Panc1 (cell line): Measurements from ENCODE around the gene CHN1. TPM values are rescaled to one million over a fixed set of nuclear protein-coding genes. Genes with fewer than 3 reads are reported as not detected.

Source experiments
- ATAC-seq: fragments of 200-7000 bp; cut with Tn5 transposase; 2 replicates; pipeline ENCODE4 v1.9.1; 2020; ENCODE audit warnings: mild to moderate bottlenecking, moderate library complexity
- BruUV-seq: library from RNA; stranded (reverse); fragments of 400-500 nt; replicated peaks from 2 replicates; lab custom pipeline; 2021; lab: Mats Ljungman, UMichigan
- CTCF ChIA-PET: fragments of 300-600 bp; sonication (Branson Sonifier 250); formaldehyde crosslinking; loops from one replicate; lab custom pipeline; 2022; ENCODE audit warnings: antibody characterized with exemption; lab: Charles Lee
- POLR2A ChIA-PET: fragments of 300-600 bp; sonication (Branson Sonifier 250); formaldehyde crosslinking; loops from one replicate; lab custom pipeline; 2022; ENCODE audit warnings: antibody characterized with exemption; lab: Charles Lee
- DNase-seq: peaks from one replicate; pipeline ENCODE4 v3.0.0-alpha.2; 2010; ENCODE audit warnings: low read depth, low spot score
- H3K27ac ChIP-seq: 2 replicates; pipeline ENCODE4 v1.5.1; 2011; ENCODE audit warnings: mild to moderate bottlenecking, low read length, inconsistent platforms
- H3K27me3 ChIP-seq: fragments of 200-500 bp; sonication (Bioruptor generic); 2 replicates; pipeline ENCODE4 v1.6.0; 2014; ENCODE audit warnings: low read length, inconsistent platforms; ENCODE audit not compliant: control insufficient read depth, insufficient read depth
- H3K36me3 ChIP-seq: fragments of 200-500 bp; sonication (Bioruptor generic); 2 replicates; pipeline ENCODE4 v1.5.1; 2014; ENCODE audit warnings: inconsistent platforms, mild to moderate bottlenecking, low read length, moderate library complexity; ENCODE audit not compliant: control insufficient read depth, insufficient read depth
- H3K4me1 ChIP-seq: 2 replicates; pipeline ENCODE4 v1.5.1; 2011; ENCODE audit warnings: inconsistent platforms, mild to moderate bottlenecking, low read length, moderate library complexity; ENCODE audit not compliant: control insufficient read depth, insufficient read depth
- H3K4me3 ChIP-seq, 2 experiments: 2 replicates each; pipeline ENCODE4 v1.5.1; 2011 to 2012; ENCODE audit warnings: low read depth in 2 of 2, low read length in 2 of 2, mild to moderate bottlenecking in 2 of 2, inconsistent platforms in 1 of 2, moderate library complexity in 1 of 2
- H3K9me3 ChIP-seq: fragments of 200-500 bp; sonication (Bioruptor generic); 2 replicates; pipeline ENCODE4 v1.5.1; 2014; ENCODE audit warnings: low read depth, mild to moderate bottlenecking, inconsistent platforms, low read length, moderate library complexity; ENCODE audit not compliant: control insufficient read depth, insufficient read depth
- CTCF ChIP-seq: fragments of 450-650 bp; IDR thresholded peaks from 2 replicates; pipeline ENCODE4 v1.5.1; 2017; ENCODE audit warnings: mild to moderate bottlenecking
- POLR2AphosphoS5 ChIP-seq: IDR thresholded peaks from 2 replicates; pipeline ENCODE4 v1.6.1; 2012; ENCODE audit warnings: mild to moderate bottlenecking, low read depth, low read length, moderate library complexity
- REST ChIP-seq, 2 experiments: IDR thresholded peaks; 2 replicates each; pipeline ENCODE4 v1.6.1; 2011 to 2012; ENCODE audit warnings: low read depth in 2 of 2, control low read depth in 1 of 2, low read length in 1 of 2, mild to moderate bottlenecking in 1 of 2, moderate library complexity in 1 of 2; ENCODE audit not compliant: insufficient read depth in 1 of 2
- SIN3A ChIP-seq: IDR thresholded peaks from 2 replicates; pipeline ENCODE4 v1.6.1; 2012; ENCODE audit warnings: low read depth, mild to moderate bottlenecking, low read length, moderate library complexity, borderline replicate concordance; ENCODE audit not compliant: insufficient read depth
- TCF7L2 ChIP-seq: IDR thresholded peaks from 2 replicates; pipeline ENCODE4 v1.6.1; 2011; ENCODE audit warnings: mild to moderate bottlenecking, low read depth, low read length, inconsistent platforms
- in situ Hi-C: cut with HindIII; loops from 2 replicates; pipeline ENCODE4 v1.10.0; 2016; ENCODE audit warnings: low sequenced_read_pairs, low pct_unique_long_range_greater_than_20kb
- intact Hi-C: fragments of 100-400 bp; cut with micrococcal nuclease; formaldehyde crosslinking; loops from one replicate; pipeline ENCODE4 v1.10.0; 2022; ENCODE audit not compliant: unreplicated experiment
- total RNA-seq: library from RNA; stranded (reverse); gene quantifications from one replicate; pipeline ENCODE4 v1.2.1, GENCODE V29; 2021; ENCODE audit not compliant: unreplicated experiment

CHN1 gene
- total RNA-seq, 1 experiment from 2014 or later, result 20.8 TPM

DNA sequence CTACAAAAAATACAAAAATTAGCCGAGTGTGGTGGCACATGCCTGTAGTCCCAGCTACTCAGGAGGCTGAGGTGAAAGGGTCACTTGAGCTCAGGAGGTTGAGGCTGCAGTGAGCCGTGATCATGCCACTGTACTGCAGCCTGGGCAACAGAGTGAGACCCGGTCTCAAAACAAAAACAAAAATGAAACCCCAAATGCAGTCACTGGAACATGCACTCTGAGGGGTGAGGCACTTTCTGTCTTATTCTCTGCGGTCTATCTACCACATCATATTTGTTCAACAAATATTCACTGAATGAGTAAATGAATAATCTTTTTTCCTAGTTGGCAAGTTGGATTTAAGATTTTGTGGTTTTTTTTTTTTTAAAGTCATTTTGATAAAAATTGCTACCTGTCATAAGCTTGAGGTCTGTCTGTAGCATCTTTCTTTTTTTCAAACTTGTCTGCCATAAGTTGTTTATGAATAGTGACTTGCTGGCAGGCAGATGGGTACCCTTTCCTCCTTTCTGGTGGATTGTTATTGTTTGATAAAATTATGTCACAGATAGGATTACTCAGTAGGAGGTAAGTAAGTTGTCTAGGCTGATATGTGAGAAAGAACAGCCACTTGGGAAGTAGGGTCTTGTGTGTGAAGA, 252.7 kb downstream of the CHN1 start:
- DNase-seq, result no peak
- intact Hi-C loops (no loop called here), in situ Hi-C loops (no loop called here)
- Histone ChIP-seq H3K27me3 (no peaks in the 10 kb centered on the region; the same call in 1 of the 2 replicates), H3K9me3 (no peaks in the 10 kb centered on the region), H3K36me3 (no peaks in the 10 kb centered on the region), H3K4me1 (no peaks in the 10 kb centered on the region), H3K4me3 (no peak overlapping the region), H3K27ac (no peak overlapping the region)
- ChIA-PET POLR2A (no interaction called here), CTCF (no interaction called here)
- no peak for TF ChIP-seq TCF7L2
- BruUV-seq, result no TSS peak
- ATAC-seq, result no peak

- Histone ChIP-seq H3K9me3 (no peaks in the 10 kb centered on the region), H3K4me3 (no peak overlapping the region), H3K27me3 (no peaks in the 10 kb centered on the region; the same call in 1 of the 2 replicates), H3K4me1 (no peaks in the 10 kb centered on the region), H3K36me3 (no peaks in the 10 kb centered on the region), H3K27ac (no peak overlapping the region)
- in situ Hi-C loops, result no loop called here
- intact Hi-C loops, result no loop called here
- TF ChIP-seq CTCF, result no peak; the same call in 1 of the 2 replicates
- TF ChIP-seq POLR2AphosphoS5, result no peak
- no peak for TF ChIP-seq TCF7L2
- no peak for TF ChIP-seq SIN3A
- no peak for TF ChIP-seq REST (IDR thresholded peaks at IDR 0.05; ENCODE audit: insufficient read depth in 1 of 2, low read depth in 2 of 2, low read length in 1 of 2)
- ATAC-seq, result no peak
- BruUV-seq, result no TSS peak
- no peak for DNase-seq
- ChIA-PET POLR2A (no interaction called here), CTCF (no interaction called here)
Observed at GRCh38 chr2:174750923-174751441, 254.2 kb downstream of the CHN1 start.

DNA sequence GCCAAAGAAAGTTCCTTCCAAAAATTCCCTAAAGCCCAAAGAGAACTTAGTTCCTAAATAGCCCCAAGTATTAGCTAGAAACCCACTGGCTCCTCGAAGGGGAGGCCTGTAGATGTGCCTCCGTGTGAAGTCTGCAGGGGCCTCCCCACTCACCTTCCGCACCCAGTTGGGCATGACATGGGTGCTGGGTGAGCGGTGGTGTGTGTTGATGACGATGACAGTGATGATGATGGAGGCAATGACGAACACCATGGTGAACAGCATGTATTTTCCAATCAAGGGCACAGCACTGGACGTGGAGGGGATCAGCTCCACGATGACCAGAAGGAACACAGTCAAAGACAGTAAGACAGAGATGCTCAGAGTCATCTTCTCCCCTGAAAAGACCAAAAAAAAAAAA, 255.4 kb downstream of the CHN1 start:
- no TSS peak for BruUV-seq
- DNase-seq (no peak), ATAC-seq (no peak)
- H3K4me3 ChIP-seq, result no peak overlapping the region
- no peaks in the 10 kb centered on the region for H3K9me3 ChIP-seq
- TF ChIP-seq POLR2AphosphoS5, result no peak
- POLR2A ChIA-PET, result no interaction called here
- no peaks in the 10 kb centered on the region for H3K36me3 ChIP-seq
- in situ Hi-C loops, result no loop called here
- H3K4me1 ChIP-seq, result no peaks in the 10 kb centered on the region
- intact Hi-C loops, result loop anchor here (5.0 kb wide), 1 partner anchor 47 kb away; no protein-coding TSS in a partner anchor
- H3K27ac ChIP-seq, result no peak overlapping the region
- H3K27me3 ChIP-seq, result no peaks in the 10 kb centered on the region; the same call in 1 of the 2 replicates
- CTCF ChIA-PET, result interaction anchor here (1.8 kb wide), 1 partner anchor 50 kb away, joined by 8 read pairs; no protein-coding TSS in a partner anchor
